GM23338 (cell line): ENCODE data around the gene TGDS. TPM values are rescaled to one million over a fixed set of nuclear protein-coding genes. Genes with fewer than 3 reads are reported as not detected.

Source experiments
- ATAC-seq: fragments of 200-7000 bp; cut with Tn5 transposase; 3 replicates; pipeline ENCODE4 v1.9.1; 2020
- DNase-seq: peaks from one replicate; pipeline ENCODE4 v3.0.0-alpha.2; 2015; ENCODE audit warnings: low spot score
- H2AFZ ChIP-seq: fragments of 200-600 bp; sonication (generic); 2 replicates; pipeline ENCODE4 v1.8.0; 2016; ENCODE audit warnings: antibody characterized with exemption, mild to moderate bottlenecking, moderate library complexity
- H3F3A ChIP-seq: fragments of 200-600 bp; sonication (generic); replicated peaks from 2 replicates; pipeline ENCODE4 v1.8.0; 2017; ENCODE audit warnings: antibody characterized with exemption, mixed run types, low read depth
- H3K27ac ChIP-seq: fragments of 200-600 bp; sonication (generic); 2 replicates; pipeline ENCODE4 v1.6.1; 2016; ENCODE audit warnings: low read depth
- H3K27me3 ChIP-seq: fragments of 200-600 bp; sonication (generic); 2 replicates; pipeline ENCODE4 v1.8.0; 2016; ENCODE audit warnings: mild to moderate bottlenecking, mixed run types, moderate library complexity; ENCODE audit not compliant: insufficient read depth
- H3K36me3 ChIP-seq: fragments of 200-600 bp; sonication (generic); 2 replicates; pipeline ENCODE4 v1.8.0; 2016; ENCODE audit warnings: mild to moderate bottlenecking; ENCODE audit not compliant: insufficient read depth
- H3K4me1 ChIP-seq: fragments of 200-600 bp; sonication (generic); 2 replicates; pipeline ENCODE4 v1.8.0; 2016; ENCODE audit warnings: mild to moderate bottlenecking, moderate library complexity; ENCODE audit not compliant: insufficient read depth
- H3K4me2 ChIP-seq: fragments of 200-600 bp; sonication (generic); 2 replicates; pipeline ENCODE4 v1.7.1; 2017; ENCODE audit warnings: mixed run types
- H3K4me3 ChIP-seq: fragments of 200-600 bp; sonication (generic); 2 replicates; pipeline ENCODE4 v1.6.1; 2016; ENCODE audit warnings: mixed run types
- H3K79me2 ChIP-seq: fragments of 200-600 bp; sonication (generic); replicated peaks from 2 replicates; pipeline ENCODE4 v1.8.0; 2017; ENCODE audit warnings: mild to moderate bottlenecking; ENCODE audit not compliant: insufficient read depth
- H3K9me2 ChIP-seq: fragments of 200-600 bp; sonication (generic); 2 replicates; pipeline ENCODE4 v1.8.0; 2017; ENCODE audit not compliant: insufficient read depth
- H4K20me1 ChIP-seq: fragments of 200-600 bp; sonication (generic); replicated peaks from 2 replicates; pipeline ENCODE4 v1.8.0; 2017; ENCODE audit warnings: mild to moderate bottlenecking; ENCODE audit not compliant: insufficient read depth
- H3K27ac Mint-ChIP-seq: 2 replicates; pipeline ENCODE4 v1.8.0; 2020; ENCODE audit warnings: inconsistent platforms, mild to moderate bottlenecking, moderate library complexity, mixed read lengths
- H3K27me3 Mint-ChIP-seq: 3 replicates; pipeline ENCODE4 v1.8.0; 2022; ENCODE audit warnings: low read depth, mild to moderate bottlenecking, moderate library complexity, mixed read lengths, inconsistent platforms; ENCODE audit not compliant: insufficient read depth, poor library complexity
- H3K36me3 Mint-ChIP-seq: 3 replicates; pipeline ENCODE4 v1.8.0; 2021; ENCODE audit warnings: low read depth, mild to moderate bottlenecking, inconsistent platforms, moderate library complexity, mixed read lengths
- H3K4me1 Mint-ChIP-seq: 3 replicates; pipeline ENCODE4 v1.8.0; 2020; ENCODE audit warnings: mild to moderate bottlenecking, inconsistent platforms, mixed read lengths
- H3K4me3 Mint-ChIP-seq: 3 replicates; pipeline ENCODE4 v1.8.0; 2021; ENCODE audit warnings: moderate library complexity, mild to moderate bottlenecking, inconsistent platforms, mixed read lengths
- H3K9me3 Mint-ChIP-seq: 3 replicates; pipeline ENCODE4 v1.8.0; 2020; ENCODE audit warnings: moderate library complexity, mild to moderate bottlenecking, inconsistent platforms, mixed read lengths
- CREB1 ChIP-seq: fragments of 250-450 bp; sonication (Bioruptor Pico); IDR thresholded peaks from 2 replicates; pipeline ENCODE4 v1.5.0; 2020; ENCODE audit warnings: low read depth, mild to moderate bottlenecking, moderate library complexity
- EZH2 ChIP-seq: fragments of 200-600 bp; sonication (generic); IDR thresholded peaks from one replicate; pipeline ENCODE4 v1.8.0; 2017; ENCODE audit warnings: antibody characterized with exemption, mild to moderate bottlenecking, low read depth; ENCODE audit not compliant: unreplicated experiment
- EZH2phosphoT487 ChIP-seq: fragments of 200-600 bp; sonication (generic); IDR thresholded peaks from one replicate; pipeline ENCODE4 v1.8.1; 2018; ENCODE audit warnings: antibody characterized with exemption; ENCODE audit not compliant: unreplicated experiment
- JUNB ChIP-seq: IDR thresholded peaks from one replicate; pipeline ENCODE4 v1.6.1; 2016; ENCODE audit warnings: antibody characterized with exemption; ENCODE audit not compliant: unreplicated experiment
- NANOG ChIP-seq: IDR thresholded peaks from 2 replicates; pipeline ENCODE4 v1.6.1; 2016; ENCODE audit warnings: antibody characterized with exemption, borderline replicate concordance
- POLR2AphosphoS5 ChIP-seq: IDR thresholded peaks from 2 replicates; pipeline ENCODE4 v1.6.1; 2016; ENCODE audit warnings: antibody characterized with exemption, low read depth
- STAT1 ChIP-seq: IDR thresholded peaks from one replicate; pipeline ENCODE4 v1.6.1; 2016; ENCODE audit warnings: antibody characterized with exemption; ENCODE audit not compliant: unreplicated experiment
- ZNF114 ChIP-seq: fragments of 250-450 bp; sonication (Bioruptor Pico); IDR thresholded peaks from 2 replicates; pipeline ENCODE4 v1.5.0; 2020; ENCODE audit warnings: mild to moderate bottlenecking, moderate library complexity
- ZNF331 ChIP-seq: fragments of 250-450 bp; sonication (Bioruptor Pico); IDR thresholded peaks from 2 replicates; pipeline ENCODE4 v1.5.0; 2020; ENCODE audit warnings: low read depth, mild to moderate bottlenecking, moderate library complexity
- polyA plus RNA-seq: library from polyadenylated mRNA; unstranded; fragments of >200 nt; fragmentation: Nextera tagmentation; extraction: Ambion mirVana; gene quantifications from 2 replicates; pipeline ENCODE4 v1.2.1, GENCODE V29; 2016
- total RNA-seq: library from RNA; depleted of rRNA; stranded (reverse); fragments of >200 nt; shearing (Covaris generic); gene quantifications from 2 replicates; pipeline ENCODE4 v1.2.3, GENCODE V29; 2014
- TF ChIP-seq, protein P1 (sequence below): fragments of 250-450 bp; sonication (Bioruptor Pico); IDR thresholded peaks from 2 replicates; pipeline ENCODE4 v1.5.0; 2020; ENCODE audit warnings: mild to moderate bottlenecking, moderate library complexity
- TF ChIP-seq, protein P2 (sequence below): IDR thresholded peaks from one replicate; pipeline ENCODE4 v1.6.1; 2018; ENCODE audit warnings: antibody characterized with exemption; ENCODE audit not compliant: unreplicated experiment
- TF ChIP-seq, protein P3 (sequence below): IDR thresholded peaks from 2 replicates; pipeline ENCODE4 v1.6.1; 2016; ENCODE audit warnings: antibody characterized with exemption
- TF ChIP-seq, protein P4 (sequence below), 2 experiments: fragments of 200-600 bp in 1 of 2; sonication (generic) in 1 of 2; conservative IDR thresholded peaks; 2 replicates each; pipeline versions ENCODE4 v1.5.1 to v1.6.1; 2016 to 2017; ENCODE audit warnings: antibody characterized with exemption in 2 of 2, low read depth in 2 of 2, mild to moderate bottlenecking in 2 of 2, moderate library complexity in 1 of 2

The TGDS gene
- total and polyA plus RNA-seq, 2 experiments from 2014 or later, result 18.4 to 19.6 TPM

DNA sequence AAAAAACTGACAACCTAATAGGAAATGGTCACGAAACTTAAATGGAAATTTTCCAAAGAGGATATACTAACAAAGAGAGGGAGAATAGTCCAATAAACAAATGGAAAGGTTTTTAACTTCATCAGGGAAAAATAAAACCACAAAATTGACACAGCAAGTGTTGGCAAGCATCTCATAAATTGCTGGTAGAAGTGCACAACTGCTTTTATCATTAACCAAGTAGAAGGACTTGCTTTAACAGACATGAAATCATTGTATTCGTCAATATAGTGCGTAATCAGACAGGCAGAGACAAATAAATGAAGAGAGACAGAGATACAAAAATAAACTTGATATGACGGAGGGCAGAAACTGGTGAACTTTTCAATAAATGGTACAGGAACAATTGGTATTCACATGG, 7.4 kb downstream of the TGDS start:
- ATAC-seq, result no peak
- H3K27me3 ChIP-seq, result no peaks in the 10 kb centered on the region
- H3K4me1 ChIP-seq, result no peaks in the 10 kb centered on the region
- TF ChIP-seq JUNB (no peak), ZNF331 (CRISPR knock-in tag) (no peak), CREB1 (CRISPR knock-in tag) (no peak), ZNF114 (CRISPR knock-in tag) (no peak), EZH2phosphoT487 (no peak), NANOG (no peak), STAT1 (no peak), POLR2AphosphoS5 (no peak), EZH2 (no peak)
- TF ChIP-seq, protein P1, sequence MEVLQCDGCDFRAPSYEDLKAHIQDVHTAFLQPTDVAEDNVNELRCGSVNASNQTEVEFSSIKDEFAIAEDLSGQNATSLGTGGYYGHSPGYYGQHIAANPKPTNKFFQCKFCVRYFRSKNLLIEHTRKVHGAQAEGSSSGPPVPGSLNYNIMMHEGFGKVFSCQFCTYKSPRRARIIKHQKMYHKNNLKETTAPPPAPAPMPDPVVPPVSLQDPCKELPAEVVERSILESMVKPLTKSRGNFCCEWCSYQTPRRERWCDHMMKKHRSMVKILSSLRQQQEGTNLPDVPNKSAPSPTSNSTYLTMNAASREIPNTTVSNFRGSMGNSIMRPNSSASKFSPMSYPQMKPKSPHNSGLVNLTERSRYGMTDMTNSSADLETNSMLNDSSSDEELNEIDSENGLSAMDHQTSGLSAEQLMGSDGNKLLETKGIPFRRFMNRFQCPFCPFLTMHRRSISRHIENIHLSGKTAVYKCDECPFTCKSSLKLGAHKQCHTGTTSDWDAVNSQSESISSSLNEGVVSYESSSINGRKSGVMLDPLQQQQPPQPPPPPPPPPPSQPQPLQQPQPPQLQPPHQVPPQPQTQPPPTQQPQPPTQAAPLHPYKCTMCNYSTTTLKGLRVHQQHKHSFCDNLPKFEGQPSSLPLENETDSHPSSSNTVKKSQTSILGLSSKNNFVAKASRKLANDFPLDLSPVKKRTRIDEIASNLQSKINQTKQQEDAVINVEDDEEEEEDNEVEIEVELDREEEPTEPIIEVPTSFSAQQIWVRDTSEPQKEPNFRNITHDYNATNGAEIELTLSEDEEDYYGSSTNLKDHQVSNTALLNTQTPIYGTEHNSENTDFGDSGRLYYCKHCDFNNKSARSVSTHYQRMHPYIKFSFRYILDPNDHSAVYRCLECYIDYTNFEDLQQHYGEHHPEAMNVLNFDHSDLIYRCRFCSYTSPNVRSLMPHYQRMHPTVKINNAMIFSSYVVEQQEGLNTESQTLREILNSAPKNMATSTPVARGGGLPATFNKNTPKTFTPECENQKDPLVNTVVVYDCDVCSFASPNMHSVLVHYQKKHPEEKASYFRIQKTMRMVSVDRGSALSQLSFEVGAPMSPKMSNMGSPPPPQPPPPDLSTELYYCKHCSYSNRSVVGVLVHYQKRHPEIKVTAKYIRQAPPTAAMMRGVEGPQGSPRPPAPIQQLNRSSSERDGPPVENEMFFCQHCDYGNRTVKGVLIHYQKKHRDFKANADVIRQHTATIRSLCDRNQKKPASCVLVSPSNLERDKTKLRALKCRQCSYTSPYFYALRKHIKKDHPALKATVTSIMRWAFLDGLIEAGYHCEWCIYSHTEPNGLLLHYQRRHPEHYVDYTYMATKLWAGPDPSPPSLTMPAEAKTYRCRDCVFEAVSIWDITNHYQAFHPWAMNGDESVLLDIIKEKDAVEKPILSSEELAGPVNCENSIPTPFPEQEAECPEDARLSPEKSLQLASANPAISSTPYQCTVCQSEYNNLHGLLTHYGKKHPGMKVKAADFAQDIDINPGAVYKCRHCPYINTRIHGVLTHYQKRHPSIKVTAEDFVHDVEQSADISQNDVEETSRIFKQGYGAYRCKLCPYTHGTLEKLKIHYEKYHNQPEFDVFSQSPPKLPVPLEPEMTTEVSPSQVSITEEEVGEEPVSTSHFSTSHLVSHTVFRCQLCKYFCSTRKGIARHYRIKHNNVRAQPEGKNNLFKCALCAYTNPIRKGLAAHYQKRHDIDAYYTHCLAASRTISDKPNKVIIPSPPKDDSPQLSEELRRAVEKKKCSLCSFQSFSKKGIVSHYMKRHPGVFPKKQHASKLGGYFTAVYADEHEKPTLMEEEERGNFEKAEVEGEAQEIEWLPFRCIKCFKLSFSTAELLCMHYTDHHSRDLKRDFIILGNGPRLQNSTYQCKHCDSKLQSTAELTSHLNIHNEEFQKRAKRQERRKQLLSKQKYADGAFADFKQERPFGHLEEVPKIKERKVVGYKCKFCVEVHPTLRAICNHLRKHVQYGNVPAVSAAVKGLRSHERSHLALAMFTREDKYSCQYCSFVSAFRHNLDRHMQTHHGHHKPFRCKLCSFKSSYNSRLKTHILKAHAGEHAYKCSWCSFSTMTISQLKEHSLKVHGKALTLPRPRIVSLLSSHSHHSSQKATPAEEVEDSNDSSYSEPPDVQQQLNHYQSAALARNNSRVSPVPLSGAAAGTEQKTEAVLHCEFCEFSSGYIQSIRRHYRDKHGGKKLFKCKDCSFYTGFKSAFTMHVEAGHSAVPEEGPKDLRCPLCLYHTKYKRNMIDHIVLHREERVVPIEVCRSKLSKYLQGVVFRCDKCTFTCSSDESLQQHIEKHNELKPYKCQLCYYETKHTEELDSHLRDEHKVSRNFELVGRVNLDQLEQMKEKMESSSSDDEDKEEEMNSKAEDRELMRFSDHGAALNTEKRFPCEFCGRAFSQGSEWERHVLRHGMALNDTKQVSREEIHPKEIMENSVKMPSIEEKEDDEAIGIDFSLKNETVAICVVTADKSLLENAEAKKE (CRISPR knock-in tag), result no peak
- TF ChIP-seq, protein P2, sequence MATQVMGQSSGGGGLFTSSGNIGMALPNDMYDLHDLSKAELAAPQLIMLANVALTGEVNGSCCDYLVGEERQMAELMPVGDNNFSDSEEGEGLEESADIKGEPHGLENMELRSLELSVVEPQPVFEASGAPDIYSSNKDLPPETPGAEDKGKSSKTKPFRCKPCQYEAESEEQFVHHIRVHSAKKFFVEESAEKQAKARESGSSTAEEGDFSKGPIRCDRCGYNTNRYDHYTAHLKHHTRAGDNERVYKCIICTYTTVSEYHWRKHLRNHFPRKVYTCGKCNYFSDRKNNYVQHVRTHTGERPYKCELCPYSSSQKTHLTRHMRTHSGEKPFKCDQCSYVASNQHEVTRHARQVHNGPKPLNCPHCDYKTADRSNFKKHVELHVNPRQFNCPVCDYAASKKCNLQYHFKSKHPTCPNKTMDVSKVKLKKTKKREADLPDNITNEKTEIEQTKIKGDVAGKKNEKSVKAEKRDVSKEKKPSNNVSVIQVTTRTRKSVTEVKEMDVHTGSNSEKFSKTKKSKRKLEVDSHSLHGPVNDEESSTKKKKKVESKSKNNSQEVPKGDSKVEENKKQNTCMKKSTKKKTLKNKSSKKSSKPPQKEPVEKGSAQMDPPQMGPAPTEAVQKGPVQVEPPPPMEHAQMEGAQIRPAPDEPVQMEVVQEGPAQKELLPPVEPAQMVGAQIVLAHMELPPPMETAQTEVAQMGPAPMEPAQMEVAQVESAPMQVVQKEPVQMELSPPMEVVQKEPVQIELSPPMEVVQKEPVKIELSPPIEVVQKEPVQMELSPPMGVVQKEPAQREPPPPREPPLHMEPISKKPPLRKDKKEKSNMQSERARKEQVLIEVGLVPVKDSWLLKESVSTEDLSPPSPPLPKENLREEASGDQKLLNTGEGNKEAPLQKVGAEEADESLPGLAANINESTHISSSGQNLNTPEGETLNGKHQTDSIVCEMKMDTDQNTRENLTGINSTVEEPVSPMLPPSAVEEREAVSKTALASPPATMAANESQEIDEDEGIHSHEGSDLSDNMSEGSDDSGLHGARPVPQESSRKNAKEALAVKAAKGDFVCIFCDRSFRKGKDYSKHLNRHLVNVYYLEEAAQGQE, result no peak
- TF ChIP-seq, protein P3, sequence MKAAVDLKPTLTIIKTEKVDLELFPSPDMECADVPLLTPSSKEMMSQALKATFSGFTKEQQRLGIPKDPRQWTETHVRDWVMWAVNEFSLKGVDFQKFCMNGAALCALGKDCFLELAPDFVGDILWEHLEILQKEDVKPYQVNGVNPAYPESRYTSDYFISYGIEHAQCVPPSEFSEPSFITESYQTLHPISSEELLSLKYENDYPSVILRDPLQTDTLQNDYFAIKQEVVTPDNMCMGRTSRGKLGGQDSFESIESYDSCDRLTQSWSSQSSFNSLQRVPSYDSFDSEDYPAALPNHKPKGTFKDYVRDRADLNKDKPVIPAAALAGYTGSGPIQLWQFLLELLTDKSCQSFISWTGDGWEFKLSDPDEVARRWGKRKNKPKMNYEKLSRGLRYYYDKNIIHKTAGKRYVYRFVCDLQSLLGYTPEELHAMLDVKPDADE, result no peak
- TF ChIP-seq, protein P4, sequence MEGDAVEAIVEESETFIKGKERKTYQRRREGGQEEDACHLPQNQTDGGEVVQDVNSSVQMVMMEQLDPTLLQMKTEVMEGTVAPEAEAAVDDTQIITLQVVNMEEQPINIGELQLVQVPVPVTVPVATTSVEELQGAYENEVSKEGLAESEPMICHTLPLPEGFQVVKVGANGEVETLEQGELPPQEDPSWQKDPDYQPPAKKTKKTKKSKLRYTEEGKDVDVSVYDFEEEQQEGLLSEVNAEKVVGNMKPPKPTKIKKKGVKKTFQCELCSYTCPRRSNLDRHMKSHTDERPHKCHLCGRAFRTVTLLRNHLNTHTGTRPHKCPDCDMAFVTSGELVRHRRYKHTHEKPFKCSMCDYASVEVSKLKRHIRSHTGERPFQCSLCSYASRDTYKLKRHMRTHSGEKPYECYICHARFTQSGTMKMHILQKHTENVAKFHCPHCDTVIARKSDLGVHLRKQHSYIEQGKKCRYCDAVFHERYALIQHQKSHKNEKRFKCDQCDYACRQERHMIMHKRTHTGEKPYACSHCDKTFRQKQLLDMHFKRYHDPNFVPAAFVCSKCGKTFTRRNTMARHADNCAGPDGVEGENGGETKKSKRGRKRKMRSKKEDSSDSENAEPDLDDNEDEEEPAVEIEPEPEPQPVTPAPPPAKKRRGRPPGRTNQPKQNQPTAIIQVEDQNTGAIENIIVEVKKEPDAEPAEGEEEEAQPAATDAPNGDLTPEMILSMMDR (conservative IDR thresholded peaks at IDR 0.05; ENCODE audit: low read depth in 2 of 2), result no peak
- Mint-ChIP-seq H3K27ac (no peak overlapping the region), H3K27me3 (no peaks in the 10 kb centered on the region), H3K9me3 (no peaks in the 10 kb centered on the region; the same call in 2 of the 3 replicates), H3K4me3 (no peak overlapping the region), H3K36me3 (peaks cover 60% of the 10 kb centered on the region), H3K4me1 (no peaks in the 10 kb centered on the region)
- H3K27ac ChIP-seq, result no peak overlapping the region
- no peaks in the 10 kb centered on the region for H3F3A ChIP-seq
- H3K36me3 ChIP-seq, result peaks cover 35% of the 10 kb centered on the region
- no peak overlapping the region for H2AFZ ChIP-seq
- no peak for DNase-seq
- H3K4me3 ChIP-seq, result no peak overlapping the region
- H3K4me2 ChIP-seq, result no peak overlapping the region
- no peaks in the 10 kb centered on the region for H4K20me1 ChIP-seq
- no peaks in the 10 kb centered on the region for H3K9me2 ChIP-seq
- peaks cover 33% of the 10 kb centered on the region for H3K79me2 ChIP-seq
